ENCODE results near the gene AQP12B. TPM values are rescaled to one million over a fixed set of nuclear protein-coding genes. Genes with fewer than 3 reads are reported as not detected.

AQP12B gene
- total RNA-seq, 2 experiments from 2014 or later, result not detected

GRCh38 chr2:240721596-240722180 is 39.0 kb upstream of the AQP12B start:
- Mint-ChIP-seq H3K36me3 (no peaks in the 10 kb centered on the region), H3K27ac (no peak overlapping the region), H3K4me3 (no peak overlapping the region), H3K9me3 (no peaks in the 10 kb centered on the region), H3K4me1 (no peaks in the 10 kb centered on the region), H3K27me3 (no peaks in the 10 kb centered on the region)
- DNase-seq, result no peak

- no peak overlapping the region for H3K27ac Mint-ChIP-seq
- H3K27me3 Mint-ChIP-seq, result no peaks in the 10 kb centered on the region
- no peak overlapping the region for H3K4me3 Mint-ChIP-seq
- H3K9me3 Mint-ChIP-seq, result no peaks in the 10 kb centered on the region
- DNase-seq, result no peak
- no peaks in the 10 kb centered on the region for H3K4me1 Mint-ChIP-seq
- no peaks in the 10 kb centered on the region for H3K36me3 Mint-ChIP-seq
Observed at GRCh38 chr2:240720686-240721595, 38.3 kb upstream of the AQP12B start.

DNA sequence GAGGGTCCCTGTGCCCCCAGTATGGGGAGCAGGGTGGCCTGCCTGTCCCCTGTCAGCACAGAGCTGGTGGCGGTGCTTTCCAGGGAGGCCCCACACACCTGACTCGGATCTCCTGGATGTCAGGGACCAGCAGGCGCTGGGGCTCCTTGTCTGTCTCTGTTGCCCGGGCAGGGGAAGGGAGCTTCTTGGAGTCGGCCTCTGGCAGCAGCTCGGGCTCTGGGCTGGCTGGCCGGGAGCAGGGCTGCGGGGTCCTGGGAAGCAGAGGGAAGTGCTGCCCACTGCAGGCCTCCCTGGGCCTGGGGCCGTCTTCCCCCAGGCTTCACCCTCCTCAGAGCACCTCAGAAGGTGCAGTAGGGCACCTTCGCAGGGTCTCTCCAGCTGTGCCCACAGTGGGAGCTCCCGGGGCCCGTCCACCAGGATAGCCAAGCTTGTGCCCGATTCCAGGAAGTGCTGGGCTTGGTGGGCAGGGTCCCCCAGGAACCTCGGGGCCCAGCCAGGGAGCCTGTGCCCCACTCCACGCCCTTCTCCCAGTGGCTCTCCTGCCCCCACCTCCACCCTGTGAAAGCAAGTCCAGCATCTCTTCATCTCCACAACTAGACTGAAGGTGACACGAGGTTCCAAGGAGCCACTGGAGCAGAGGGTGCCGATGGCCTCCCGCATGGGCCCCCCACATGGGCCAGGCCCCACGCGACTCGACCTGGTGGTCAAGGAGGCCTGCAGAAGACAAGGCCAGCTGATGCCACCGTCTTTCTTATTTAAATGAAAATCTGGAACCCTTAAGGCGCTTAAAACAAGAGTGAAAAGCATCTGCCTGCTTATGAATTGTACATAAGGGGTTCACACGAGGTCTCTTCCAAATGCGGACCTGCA is 37.2 kb upstream of the AQP12B start:
- H3K9me3 Mint-ChIP-seq, result no peaks in the 10 kb centered on the region
- H3K27me3 Mint-ChIP-seq, result no peaks in the 10 kb centered on the region
- H3K36me3 Mint-ChIP-seq, result no peaks in the 10 kb centered on the region
- H3K4me3 Mint-ChIP-seq, result no peak overlapping the region
- H3K4me1 Mint-ChIP-seq, result no peaks in the 10 kb centered on the region
- no peak for DNase-seq
- H3K27ac Mint-ChIP-seq, result no peak overlapping the region

- no peak overlapping the region for H3K4me3 Mint-ChIP-seq
- no peaks in the 10 kb centered on the region for H3K4me1 Mint-ChIP-seq
- DNase-seq, result no peak
- H3K27me3 Mint-ChIP-seq, result no peaks in the 10 kb centered on the region
- H3K27ac Mint-ChIP-seq, result no peak overlapping the region
- H3K36me3 Mint-ChIP-seq, result no peaks in the 10 kb centered on the region
- H3K9me3 Mint-ChIP-seq, result no peaks in the 10 kb centered on the region
Observed at GRCh38 chr2:240718896-240719490, 36.3 kb upstream of the AQP12B start.

- H3K4me1 Mint-ChIP-seq, result no peaks in the 10 kb centered on the region
- no peaks in the 10 kb centered on the region for H3K27me3 Mint-ChIP-seq
- DNase-seq, result no peak
- H3K27ac Mint-ChIP-seq, result no peak overlapping the region
- H3K4me3 Mint-ChIP-seq, result no peak overlapping the region
- no peaks in the 10 kb centered on the region for H3K9me3 Mint-ChIP-seq
- no peaks in the 10 kb centered on the region for H3K36me3 Mint-ChIP-seq
Observed at GRCh38 chr2:240717681-240718581, 35.2 kb upstream of the AQP12B start.

DNA sequence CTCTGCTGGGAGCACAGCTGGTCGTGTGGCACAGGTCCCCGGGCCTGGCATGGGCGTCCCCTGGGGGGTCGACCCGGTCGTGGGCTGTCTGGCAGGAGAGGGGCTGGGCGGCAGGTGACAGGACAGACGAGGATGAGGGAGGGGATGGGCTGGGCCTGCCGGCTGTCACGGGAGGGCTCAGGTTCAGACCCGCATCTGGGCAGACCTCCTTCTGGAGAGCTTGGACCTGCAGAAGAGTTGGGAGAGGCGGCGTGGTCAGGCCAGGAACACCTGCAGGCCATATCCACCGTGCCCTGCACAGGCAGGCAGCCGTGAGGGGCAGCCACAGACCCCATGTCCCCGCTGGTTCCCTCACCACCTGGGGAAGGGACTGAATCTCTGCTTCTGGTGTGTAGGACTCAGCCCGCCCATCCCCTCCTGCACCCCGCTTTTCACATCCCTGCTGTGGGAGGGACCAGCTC is 34.5 kb upstream of the AQP12B start:
- DNase-seq, result no peak
- Mint-ChIP-seq H3K27ac (no peak overlapping the region), H3K4me3 (no peak overlapping the region), H3K9me3 (no peaks in the 10 kb centered on the region), H3K36me3 (no peaks in the 10 kb centered on the region), H3K4me1 (no peaks in the 10 kb centered on the region), H3K27me3 (no peaks in the 10 kb centered on the region)

DNA sequence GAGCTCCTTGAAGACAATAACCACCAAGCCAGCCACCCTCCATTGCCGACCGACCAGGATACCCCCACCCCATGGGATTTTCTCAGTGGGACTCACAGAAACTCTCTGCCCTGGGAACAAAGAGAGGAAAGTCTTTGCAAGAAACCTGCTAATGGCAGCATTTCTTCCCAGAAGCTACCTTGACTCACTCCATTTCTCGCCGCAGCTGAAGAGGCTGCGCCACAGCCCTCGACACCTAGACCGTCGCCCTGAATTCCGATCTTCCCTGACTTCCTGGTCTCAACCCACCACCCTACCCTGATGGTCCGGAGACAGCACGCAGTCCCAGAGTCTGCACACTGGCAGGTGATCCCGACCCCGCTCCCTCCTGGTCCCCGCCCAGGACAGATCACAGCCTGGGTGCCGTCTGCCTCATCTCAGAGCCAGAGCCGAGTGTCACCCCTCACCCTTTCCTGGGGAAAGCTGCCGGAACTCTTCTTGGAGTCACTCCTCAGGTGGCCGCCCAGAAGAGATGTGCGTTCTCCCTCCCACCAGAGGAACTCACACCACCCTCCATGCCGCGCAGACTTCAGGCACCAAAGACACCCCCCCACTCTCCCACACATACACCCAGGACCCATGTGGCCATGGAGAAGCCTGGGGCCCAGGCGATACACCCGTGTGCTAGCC is 33.6 kb upstream of the AQP12B start:
- no peaks in the 10 kb centered on the region for H3K36me3 Mint-ChIP-seq
- no peak for DNase-seq
- H3K4me3 Mint-ChIP-seq, result no peak overlapping the region
- H3K27ac Mint-ChIP-seq, result no peak overlapping the region
- H3K27me3 Mint-ChIP-seq, result no peaks in the 10 kb centered on the region
- no peaks in the 10 kb centered on the region for H3K9me3 Mint-ChIP-seq
- no peaks in the 10 kb centered on the region for H3K4me1 Mint-ChIP-seq

GRCh38 chr2:240714747-240715725 is 32.4 kb upstream of the AQP12B start:
- no peaks in the 10 kb centered on the region for H3K27me3 Mint-ChIP-seq
- no peaks in the 10 kb centered on the region for H3K36me3 Mint-ChIP-seq
- H3K4me1 Mint-ChIP-seq, result no peaks in the 10 kb centered on the region
- H3K9me3 Mint-ChIP-seq, result no peaks in the 10 kb centered on the region
- no peak overlapping the region for H3K27ac Mint-ChIP-seq
- H3K4me3 Mint-ChIP-seq, result no peak overlapping the region
- no peak for DNase-seq

DNA sequence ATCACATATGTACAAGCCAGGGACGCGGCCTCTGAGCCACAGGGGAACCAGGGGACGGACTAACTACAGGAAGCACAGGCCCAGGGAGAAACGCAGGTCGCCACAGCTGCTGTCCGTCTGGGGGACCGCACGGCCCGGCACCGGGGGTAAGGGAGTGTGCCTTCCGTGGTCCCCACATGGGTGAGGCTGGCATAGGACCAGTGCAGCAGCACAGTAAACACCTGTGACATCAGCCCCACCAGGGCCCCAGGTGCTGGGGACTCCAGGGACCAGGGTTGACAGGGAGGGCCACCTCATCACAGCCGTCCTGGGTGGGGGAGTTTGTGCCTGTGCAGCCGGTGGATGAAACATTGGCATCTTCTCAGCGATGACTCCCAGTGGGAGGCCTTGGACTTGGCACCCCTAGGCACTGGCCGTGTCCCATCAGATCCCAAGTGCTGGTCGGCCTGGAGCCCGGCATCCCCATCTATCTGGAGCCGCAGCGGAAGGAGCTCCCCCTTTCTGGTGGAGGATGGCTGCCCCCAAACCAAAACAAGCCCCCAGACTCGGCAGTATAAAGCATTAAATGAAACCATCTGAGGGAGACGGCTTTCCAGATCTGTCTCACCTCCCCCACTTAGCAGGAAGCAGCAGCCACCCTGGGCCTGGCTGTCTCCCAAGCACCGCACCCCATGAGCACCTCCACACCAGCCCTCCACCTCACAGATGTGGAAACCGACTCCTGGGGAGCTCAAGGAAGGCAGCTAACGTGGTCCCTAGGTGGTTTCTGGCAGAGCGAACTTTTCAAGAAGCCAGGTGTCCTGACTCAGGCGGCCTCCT is 31.5 kb upstream of the AQP12B start:
- Mint-ChIP-seq H3K4me1 (no peaks in the 10 kb centered on the region), H3K27me3 (no peaks in the 10 kb centered on the region), H3K4me3 (no peak overlapping the region), H3K9me3 (no peaks in the 10 kb centered on the region), H3K27ac (no peak overlapping the region), H3K36me3 (no peaks in the 10 kb centered on the region)
- no peak for DNase-seq

- H3K9me3 Mint-ChIP-seq, result no peaks in the 10 kb centered on the region
- H3K4me3 Mint-ChIP-seq, result no peak overlapping the region
- H3K4me1 Mint-ChIP-seq, result no peaks in the 10 kb centered on the region
- no peaks in the 10 kb centered on the region for H3K36me3 Mint-ChIP-seq
- no peaks in the 10 kb centered on the region for H3K27me3 Mint-ChIP-seq
- no peak overlapping the region for H3K27ac Mint-ChIP-seq
- DNase-seq, result no peak
Observed at GRCh38 chr2:240713071-240713927, 30.6 kb upstream of the AQP12B start.

DNA sequence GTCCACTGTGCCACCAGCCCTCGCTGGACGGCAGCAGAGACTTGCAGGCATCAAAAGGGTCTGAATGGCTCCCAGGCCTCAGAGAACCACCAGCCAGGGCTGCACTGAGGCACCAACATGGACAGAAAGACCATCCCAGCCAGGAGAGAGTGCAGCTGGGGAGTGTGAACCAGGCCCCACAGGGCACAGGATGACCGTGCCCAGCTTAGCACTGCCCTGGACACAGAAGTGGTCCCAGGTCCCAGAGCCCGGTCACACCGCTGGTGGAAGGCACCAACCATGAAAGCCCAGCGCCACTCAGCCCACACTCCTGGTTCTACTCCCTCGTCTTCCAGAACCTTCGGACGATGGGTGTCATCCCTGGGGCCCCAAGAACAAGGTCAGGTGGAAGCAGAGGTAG is 29.4 kb upstream of the AQP12B start:
- DNase-seq, result no peak
- Mint-ChIP-seq H3K4me1 (no peaks in the 10 kb centered on the region), H3K36me3 (no peaks in the 10 kb centered on the region), H3K9me3 (no peaks in the 10 kb centered on the region), H3K27ac (no peak overlapping the region), H3K4me3 (no peak overlapping the region), H3K27me3 (no peaks in the 10 kb centered on the region)

All from activated naive CD8-positive, alpha-beta T cell treated with anti-CD3 and anti-CD28 coated beads for 36 hours (primary cell).